Upper lobe of left lung (tissue), 4 donors: ENCODE measurements around the gene SMARCB1.

Experiments used
- CTCF ChIP-seq, 6 experiments: fragments of 450-650 bp in 4 of 6; fragments of 200-600 bp in 2 of 6; sonication (generic) in 2 of 6; IDR thresholded peaks; one replicate each; pipeline ENCODE4 v1.5.1; 2016 to 2019; ENCODE audit warnings: antibody characterized with exemption in 6 of 6
- POLR2A ChIP-seq, 4 donors: fragments of 450-650 bp; IDR thresholded peaks; one replicate each; pipeline ENCODE4 v1.5.1; 2016 to 2017; ENCODE audit warnings: antibody characterized with exemption in 4 of 4, mild to moderate bottlenecking in 2 of 4
- POLR2AphosphoS5 ChIP-seq, 2 donors: sonication (generic); formaldehyde crosslinking; IDR thresholded peaks; one replicate each; pipeline ENCODE4 v1.5.1; 2017; ENCODE audit warnings: antibody characterized with exemption in 2 of 2

- TF ChIP-seq POLR2A (IDR thresholded peaks at IDR 0.05) (no peak), CTCF (IDR thresholded peaks at IDR 0.05) (no peak), POLR2AphosphoS5 (IDR thresholded peaks at IDR 0.05) (no peak)
These were observed 48.2 kb downstream of the SMARCB1 start for GRCh38 chr22:23834793-23835483.
